ENCODE measurements around the gene RCCD1. TPM values are rescaled to one million over a fixed set of nuclear protein-coding genes. Genes with fewer than 3 reads are reported as not detected.

RCCD1 gene
- total RNA-seq, 3 donors from 2014 or later, result 5.3 to 9.8 (median 7.9) TPM

DNA sequence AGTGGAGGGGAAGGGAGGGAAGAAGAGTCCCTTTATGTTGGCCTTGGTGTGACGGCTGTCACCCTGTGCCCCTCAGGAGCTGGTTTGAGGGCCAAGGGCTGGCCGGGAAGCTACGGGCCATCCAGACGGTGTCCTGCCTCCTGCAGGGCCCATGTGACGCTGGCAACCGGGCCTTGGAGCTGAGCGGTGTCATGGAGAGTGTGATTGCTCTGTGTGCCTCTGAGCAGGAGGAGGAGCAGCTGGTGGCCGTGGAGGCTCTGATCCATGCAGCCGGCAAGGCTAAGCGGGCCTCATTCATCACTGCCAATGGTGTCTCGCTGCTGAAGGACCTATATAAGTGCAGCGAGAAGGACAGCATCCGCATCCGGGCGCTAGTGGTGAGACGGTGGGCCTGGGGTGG is 8.1 kb upstream of the RCCD1 start:
- no peak for DNase-seq (ENCODE audit: low spot score in 2 of 2)
- intact Hi-C loops (cut with DNase I; ENCODE audit: low total_unique reads), result no loop called here
- Histone ChIP-seq H3K9me3 (no peaks in the 10 kb centered on the region), H3K4me3 (no peak overlapping the region), H3K36me3 (peaks cover 15% of the 10 kb centered on the region), H3K4me1 (no peaks in the 10 kb centered on the region), H3K27ac (no peak overlapping the region), H3K27me3 (no peaks in the 10 kb centered on the region)
- TF ChIP-seq POLR2A (IDR thresholded peaks at IDR 0.05), result no peak

GRCh38 chr15:90946941-90947576 is 7.6 kb upstream of the RCCD1 start:
- Histone ChIP-seq H3K27ac (no peak overlapping the region), H3K4me3 (no peak overlapping the region), H3K4me1 (no peaks in the 10 kb centered on the region), H3K36me3 (peaks cover 15% of the 10 kb centered on the region), H3K9me3 (no peaks in the 10 kb centered on the region), H3K27me3 (no peaks in the 10 kb centered on the region)
- intact Hi-C loops (cut with DNase I; ENCODE audit: low total_unique reads), result no loop called here
- DNase-seq (ENCODE audit: low spot score in 2 of 2), result no peak
- TF ChIP-seq, protein P1, sequence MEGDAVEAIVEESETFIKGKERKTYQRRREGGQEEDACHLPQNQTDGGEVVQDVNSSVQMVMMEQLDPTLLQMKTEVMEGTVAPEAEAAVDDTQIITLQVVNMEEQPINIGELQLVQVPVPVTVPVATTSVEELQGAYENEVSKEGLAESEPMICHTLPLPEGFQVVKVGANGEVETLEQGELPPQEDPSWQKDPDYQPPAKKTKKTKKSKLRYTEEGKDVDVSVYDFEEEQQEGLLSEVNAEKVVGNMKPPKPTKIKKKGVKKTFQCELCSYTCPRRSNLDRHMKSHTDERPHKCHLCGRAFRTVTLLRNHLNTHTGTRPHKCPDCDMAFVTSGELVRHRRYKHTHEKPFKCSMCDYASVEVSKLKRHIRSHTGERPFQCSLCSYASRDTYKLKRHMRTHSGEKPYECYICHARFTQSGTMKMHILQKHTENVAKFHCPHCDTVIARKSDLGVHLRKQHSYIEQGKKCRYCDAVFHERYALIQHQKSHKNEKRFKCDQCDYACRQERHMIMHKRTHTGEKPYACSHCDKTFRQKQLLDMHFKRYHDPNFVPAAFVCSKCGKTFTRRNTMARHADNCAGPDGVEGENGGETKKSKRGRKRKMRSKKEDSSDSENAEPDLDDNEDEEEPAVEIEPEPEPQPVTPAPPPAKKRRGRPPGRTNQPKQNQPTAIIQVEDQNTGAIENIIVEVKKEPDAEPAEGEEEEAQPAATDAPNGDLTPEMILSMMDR (IDR thresholded peaks at IDR 0.05), result no peak
- TF ChIP-seq POLR2A (IDR thresholded peaks at IDR 0.05), result no peak
- TF ChIP-seq POLR2AphosphoS5 (IDR thresholded peaks at IDR 0.05), result no peak

DNA sequence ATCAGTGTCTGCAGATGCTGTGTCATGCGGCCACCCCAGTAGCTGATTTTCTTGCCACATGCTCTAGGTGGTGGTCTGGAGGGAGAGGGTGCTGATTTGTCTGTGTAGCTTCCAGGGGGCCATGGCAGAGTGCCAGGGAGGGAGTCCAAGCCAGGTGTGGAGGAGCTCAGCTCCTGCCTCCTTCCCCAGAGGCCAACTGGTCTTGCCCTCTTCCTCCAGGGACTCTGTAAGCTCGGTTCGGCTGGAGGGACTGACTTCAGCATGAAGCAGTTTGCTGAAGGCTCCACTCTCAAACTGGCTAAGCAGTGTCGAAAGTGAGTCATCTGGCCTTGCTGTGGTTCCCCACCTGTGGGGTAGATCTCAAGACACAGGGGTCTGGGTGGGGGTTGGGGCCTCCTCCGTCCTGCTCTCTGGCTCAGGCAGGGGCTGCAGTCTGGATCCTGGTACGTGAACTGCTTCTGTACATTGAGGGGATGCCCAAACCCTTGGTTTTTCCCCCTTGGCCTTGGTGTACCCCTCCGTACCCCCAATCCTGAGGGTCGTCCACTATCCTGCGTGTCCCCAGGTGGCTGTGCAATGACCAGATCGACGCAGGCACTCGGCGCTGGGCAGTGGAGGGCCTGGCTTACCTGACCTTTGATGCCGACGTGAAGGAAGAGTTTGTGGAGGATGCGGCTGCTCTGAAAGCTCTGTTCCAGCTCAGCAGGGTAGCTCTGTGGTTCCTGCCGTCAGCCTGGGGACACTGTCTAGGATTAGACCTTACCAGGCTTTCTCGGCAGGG is 6.9 kb upstream of the RCCD1 start:
- H3K4me3 ChIP-seq, result no peak overlapping the region
- no peaks in the 10 kb centered on the region for H3K27me3 ChIP-seq
- peaks cover 9% of the 10 kb centered on the region for H3K36me3 ChIP-seq
- no peaks in the 10 kb centered on the region for H3K4me1 ChIP-seq
- TF ChIP-seq POLR2A (IDR thresholded peaks at IDR 0.05) (no peak), POLR2AphosphoS5 (IDR thresholded peaks at IDR 0.05) (no peak)
- TF ChIP-seq, protein P1 (IDR thresholded peaks at IDR 0.05), result no peak
- no peak overlapping the region for H3K27ac ChIP-seq
- H3K9me3 ChIP-seq, result no peaks in the 10 kb centered on the region
- DNase-seq (ENCODE audit: low spot score in 2 of 2), result no peak
- intact Hi-C loops (cut with DNase I; ENCODE audit: low total_unique reads), result no loop called here

DNA sequence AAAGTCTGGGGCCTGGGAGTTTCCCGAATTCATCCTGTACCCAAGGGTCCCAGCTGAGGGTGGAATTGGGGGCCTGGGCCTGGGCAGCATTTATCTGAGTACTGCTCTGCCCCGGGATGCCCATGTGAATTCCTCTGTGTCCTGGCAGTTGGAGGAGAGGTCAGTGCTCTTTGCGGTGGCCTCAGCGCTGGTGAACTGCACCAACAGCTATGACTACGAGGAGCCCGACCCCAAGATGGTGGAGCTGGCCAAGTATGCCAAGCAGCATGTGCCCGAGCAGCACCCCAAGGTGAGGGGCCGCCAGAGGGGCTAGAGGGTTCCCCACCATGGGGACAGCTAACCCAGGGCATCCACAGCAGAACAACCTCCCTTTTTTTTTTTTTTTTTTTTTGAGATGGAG is 6.2 kb upstream of the RCCD1 start:
- H3K4me3 ChIP-seq, result no peak overlapping the region
- H3K27ac ChIP-seq, result no peak overlapping the region
- TF ChIP-seq POLR2A (IDR thresholded peaks at IDR 0.05), result no peak
- TF ChIP-seq, protein P1 (IDR thresholded peaks at IDR 0.05), result no peak
- no peak for TF ChIP-seq POLR2AphosphoS5 (IDR thresholded peaks at IDR 0.05)
- intact Hi-C loops (cut with DNase I; ENCODE audit: low total_unique reads), result no loop called here
- no peaks in the 10 kb centered on the region for H3K27me3 ChIP-seq
- H3K36me3 ChIP-seq, result peaks cover 11% of the 10 kb centered on the region
- DNase-seq (ENCODE audit: low spot score in 2 of 2), result no peak
- H3K9me3 ChIP-seq, result no peaks in the 10 kb centered on the region
- H3K4me1 ChIP-seq, result no peaks in the 10 kb centered on the region

DNA sequence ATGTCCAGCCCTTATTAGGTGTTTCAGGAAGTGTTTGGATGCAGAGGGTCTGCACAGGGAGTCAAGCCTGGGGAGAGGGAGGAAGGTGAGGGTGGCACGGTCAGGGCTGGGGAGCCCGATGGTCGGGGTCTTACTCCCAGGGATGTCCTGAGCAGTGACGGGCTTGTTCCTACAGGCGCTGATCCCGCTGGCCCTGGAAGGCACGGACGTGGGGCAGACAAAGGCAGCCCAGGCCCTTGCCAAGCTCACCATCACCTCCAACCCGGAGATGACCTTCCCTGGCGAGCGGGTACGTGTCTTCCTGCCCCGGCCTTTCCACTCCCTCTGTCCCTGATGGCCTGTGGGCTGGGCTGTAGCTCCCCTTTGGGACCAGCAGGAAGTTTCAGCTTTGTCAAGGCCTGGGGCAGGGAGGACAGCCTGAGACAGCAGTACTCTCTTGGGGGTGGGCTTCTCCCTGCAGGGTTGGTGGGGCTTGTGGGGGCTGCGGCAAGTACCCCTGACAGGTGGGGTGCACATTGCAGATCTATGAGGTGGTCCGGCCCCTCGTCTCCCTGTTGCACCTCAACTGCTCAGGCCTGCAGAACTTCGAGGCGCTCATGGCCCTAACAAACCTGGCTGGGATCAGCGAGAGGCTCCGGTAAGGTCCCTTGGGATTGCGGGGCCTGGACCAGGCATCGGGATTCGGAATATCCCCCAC is 4.6 kb upstream of the RCCD1 start:
- peaks cover 13% of the 10 kb centered on the region for H3K36me3 ChIP-seq
- intact Hi-C loops (cut with DNase I; ENCODE audit: low total_unique reads), result no loop called here
- no peaks in the 10 kb centered on the region for H3K4me1 ChIP-seq
- DNase-seq (ENCODE audit: low spot score in 2 of 2), result no peak
- no peaks in the 10 kb centered on the region for H3K27me3 ChIP-seq
- H3K27ac ChIP-seq, result no peak overlapping the region
- no peaks in the 10 kb centered on the region for H3K9me3 ChIP-seq
- TF ChIP-seq POLR2A (IDR thresholded peaks at IDR 0.05), result no peak
- no peak for TF ChIP-seq POLR2AphosphoS5 (IDR thresholded peaks at IDR 0.05)
- TF ChIP-seq, protein P1 (IDR thresholded peaks at IDR 0.05), result no peak
- H3K4me3 ChIP-seq, result no peak overlapping the region

Measured in breast epithelium (tissue), 4 donors.